HG02870 (cell line): ENCODE results near the gene C1R.
"Not testable (repeated sequence)": the region's sequence is repeated elsewhere in the genome, so short reads cannot be mapped to it uniquely, and the experiment has no call there.

Source experiments
- ATAC-seq: cut with Tn5 transposase; IDR thresholded peaks from one replicate; pipeline ENCODE4 v1.9.1; 2021; ENCODE audit warnings: mild to moderate bottlenecking, moderate library complexity; ENCODE audit not compliant: unreplicated experiment

C1R gene

DNA sequence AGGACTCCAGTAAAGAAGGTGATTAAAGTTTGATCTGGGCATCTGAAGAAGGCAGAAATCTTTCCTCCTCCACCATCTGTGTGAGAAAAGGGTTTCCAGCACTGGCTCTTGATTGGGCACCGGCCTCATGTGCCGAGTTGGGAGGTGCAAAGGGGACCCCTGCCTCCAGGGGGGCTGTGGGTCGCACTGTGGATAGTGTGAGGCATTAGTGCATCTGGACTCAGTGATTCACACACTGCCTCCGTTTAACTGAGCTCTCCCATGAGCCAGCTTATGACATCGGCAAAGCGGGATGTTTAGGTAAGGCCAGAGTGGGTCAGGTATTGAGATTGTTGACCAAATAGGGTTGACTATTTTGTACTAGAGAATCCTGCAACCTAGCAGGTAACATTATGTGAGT is 22.9 kb downstream of the C1R start:
- no peak for ATAC-seq

DNA sequence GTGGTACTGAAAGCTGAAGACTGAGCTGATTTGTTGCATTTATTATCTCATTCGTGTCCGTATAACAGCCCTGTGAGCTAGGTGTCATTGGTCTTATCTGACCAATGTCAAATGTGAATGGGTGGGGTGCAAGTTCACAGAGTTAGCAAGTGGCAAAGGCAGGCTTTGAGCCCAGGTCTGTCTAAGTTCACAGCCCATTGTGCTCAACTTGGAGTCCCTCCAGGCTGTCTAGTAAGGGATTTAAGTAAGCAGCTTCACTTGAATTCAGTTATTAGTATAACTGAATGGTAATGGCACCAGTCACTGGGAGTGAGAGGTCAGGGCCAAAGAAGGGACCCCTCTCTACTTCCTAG is 23.3 kb downstream of the C1R start:
- no peak for ATAC-seq

DNA sequence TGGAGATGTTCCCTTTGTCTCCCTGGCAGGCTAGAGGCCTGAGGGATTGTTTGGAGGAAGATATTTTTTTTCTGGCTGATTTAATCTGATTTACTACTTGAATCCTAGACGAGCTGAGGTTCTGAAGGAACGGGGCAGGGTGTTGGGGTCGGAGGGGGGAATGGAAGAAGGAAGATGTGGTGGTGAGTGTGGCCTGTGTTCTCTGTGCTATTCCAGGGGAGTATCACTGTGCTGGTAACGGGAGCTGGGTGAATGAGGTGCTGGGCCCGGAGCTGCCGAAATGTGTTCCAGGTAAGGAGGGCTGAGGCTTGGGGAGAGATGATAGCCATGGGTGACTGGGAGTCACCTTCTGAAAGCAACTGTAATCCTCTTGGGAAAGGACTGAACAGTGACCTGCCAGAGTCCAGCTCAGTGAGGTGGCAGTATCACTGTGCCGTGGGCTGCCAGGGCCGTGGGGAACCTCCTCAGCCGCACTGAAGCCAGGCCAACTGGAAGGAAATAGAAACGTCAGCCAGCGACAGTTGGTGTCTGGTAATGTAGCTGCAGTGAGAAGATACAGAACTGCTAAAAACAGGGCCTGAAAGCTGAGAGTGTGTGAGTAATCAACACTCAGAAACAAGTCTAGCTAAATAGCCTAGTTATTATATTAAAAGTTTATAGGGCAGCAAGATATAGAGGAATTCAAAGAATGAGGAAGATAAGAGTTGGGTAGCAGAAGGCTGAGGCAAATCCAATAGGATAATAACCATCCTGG is 23.8 kb downstream of the C1R start:
- ATAC-seq = no peak

DNA sequence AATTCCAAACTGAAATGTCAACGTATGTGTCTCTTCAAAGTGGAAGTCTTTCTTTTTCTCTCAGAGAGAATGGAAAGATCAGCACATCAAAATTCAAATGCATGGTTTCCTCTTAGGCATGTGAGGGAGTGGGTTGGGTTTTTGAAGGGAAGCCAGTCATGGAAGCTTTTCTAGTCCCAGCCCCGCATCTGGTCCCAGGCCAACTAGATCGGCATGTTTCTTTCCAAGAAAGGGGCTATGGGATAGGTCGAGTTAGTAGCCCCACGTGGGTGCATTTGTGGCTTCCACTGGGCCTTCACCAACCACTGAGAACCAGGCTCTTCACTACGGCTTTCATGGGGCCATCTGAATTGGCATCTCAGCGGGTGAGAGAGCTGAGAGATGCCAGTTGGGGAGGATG is 25.1 kb downstream of the C1R start:
- no peak for ATAC-seq

DNA sequence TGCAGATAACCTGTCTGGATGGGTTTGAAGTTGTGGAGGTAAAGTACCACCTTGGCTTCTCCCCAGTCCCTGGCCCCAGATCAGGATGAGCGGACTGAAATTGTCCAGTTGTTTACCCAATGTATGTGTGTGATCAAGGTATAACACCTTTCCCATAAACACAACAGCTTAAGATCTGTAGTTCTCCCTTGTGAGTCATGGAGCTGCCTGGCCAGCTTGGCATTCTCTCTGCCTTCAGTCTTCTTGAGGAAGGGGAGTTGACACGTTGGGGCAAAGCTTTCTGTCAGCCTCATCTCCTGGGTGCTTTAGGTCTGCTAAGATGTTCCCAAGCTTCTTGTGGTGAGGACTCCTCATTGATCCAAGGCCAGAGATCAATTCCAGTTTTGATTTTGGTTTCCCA is 25.6 kb downstream of the C1R start:
- no peak for ATAC-seq

DNA sequence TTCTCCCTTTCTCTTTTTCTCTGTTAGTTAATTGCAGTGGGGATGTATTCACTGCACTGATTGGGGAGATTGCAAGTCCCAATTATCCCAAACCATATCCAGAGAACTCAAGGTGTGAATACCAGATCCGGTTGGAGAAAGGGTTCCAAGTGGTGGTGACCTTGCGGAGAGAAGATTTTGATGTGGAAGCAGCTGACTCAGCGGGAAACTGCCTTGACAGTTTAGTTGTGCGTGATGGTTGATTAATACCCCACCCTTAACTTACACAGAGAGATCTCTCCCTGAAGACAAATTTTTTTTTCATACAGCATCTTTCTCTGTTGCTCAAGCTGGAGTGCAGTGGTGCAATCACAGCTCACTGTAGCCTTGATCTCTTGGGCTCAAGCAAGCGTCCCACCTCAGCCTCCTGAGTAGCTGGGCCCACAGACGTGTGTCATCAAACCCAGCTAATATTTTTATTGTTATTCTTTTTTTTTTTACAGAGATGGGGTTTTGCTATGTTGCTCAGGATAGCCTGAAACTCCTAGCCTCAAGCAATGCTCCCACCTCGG is 27.1 kb downstream of the C1R start:
- no peak for ATAC-seq

DNA sequence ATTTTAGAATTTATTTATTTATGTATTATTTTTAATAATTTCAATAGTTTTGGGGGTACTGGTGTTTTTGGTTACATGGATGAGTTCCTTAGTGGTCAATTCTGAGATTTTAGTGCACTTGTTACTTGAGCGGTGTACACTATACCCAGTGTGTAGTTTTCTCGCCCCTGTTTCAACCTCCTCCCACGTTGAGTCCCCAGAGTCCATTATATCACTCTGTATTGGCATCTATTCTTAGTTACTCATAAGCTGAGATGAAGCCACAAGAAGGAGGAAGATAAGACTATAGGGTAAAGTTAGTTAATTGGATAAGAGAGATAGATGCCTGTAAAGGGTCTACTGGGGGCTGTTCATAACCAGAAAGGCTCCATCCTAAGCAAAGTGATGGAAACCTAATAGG is 27.7 kb downstream of the C1R start:
- no peak for ATAC-seq

DNA sequence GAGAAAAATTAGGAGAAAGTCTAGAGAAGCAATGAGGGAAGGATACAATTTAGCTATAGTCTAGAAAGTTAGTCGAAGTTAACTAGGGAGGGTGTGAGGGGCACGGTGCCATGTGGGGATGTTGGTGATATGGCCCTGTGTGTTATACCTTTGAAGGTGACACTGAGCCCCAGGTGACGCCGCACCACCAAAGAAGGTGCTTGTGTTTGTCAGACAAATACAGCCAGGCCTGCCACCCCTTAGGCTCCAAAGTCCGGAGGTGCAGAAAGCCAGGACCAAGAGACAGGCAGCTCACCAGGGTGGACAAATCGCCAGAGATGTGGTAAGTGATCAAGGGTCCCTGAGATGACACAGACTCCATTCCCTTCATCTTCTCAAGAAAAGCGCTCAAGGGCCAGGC is 30.6 kb downstream of the C1R start:
- no peak for ATAC-seq

DNA sequence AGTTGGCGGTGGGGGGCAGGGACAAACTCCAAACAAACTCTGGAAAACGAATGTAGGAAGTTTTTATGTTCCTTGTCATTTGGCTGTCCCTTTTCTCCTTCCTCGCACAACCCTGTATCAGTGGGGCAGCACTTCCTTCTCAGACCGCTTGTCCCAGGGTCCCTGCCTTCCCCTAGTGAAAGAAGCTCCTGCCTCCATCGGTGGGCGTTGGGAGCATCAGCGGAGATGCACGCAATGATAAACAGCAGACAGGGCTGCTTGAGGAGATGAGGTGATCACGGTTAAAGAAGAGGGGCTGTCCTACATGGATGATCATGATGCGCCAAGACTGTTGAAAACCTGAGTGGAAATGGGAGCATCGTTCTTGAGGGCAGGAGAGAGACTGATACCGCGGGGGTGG is 31.1 kb downstream of the C1R start:
- no peak for ATAC-seq

DNA sequence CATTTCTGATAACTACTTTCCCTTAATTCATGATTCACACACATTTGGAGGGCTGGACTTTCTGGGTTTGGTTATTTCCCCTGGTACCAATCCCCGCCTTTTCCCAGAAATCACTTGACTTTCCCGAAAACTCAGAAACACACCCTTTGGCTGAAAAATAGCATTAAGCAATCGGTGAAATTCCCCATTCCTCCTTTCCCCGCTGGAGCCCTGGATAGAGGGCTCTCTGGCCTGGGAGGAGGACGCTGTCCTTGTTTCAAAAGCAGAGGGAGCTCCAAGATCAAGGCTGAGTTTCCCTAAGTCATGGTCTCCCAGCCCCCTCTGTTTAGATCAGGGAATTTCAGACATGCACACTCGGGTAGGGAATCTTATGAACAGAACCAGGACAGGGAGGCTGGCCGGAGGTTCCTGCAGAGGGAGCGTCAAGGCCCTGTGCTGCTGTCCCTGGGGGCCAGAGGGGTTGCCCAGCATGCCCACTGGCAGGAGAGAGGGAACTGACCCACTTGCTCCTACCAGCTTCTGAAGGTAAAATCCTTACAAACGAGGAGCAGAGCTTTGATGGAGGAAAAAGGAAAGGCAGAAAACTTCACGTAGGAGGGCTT is 31.8 kb downstream of the C1R start, which contains the start of gene C1S:
Gene C1S (plus strand): TSS at position 366 of the 602 bp plus-strand sequence. CDS start 1,195 bp downstream, outside the sequence.
- ATAC-seq = no peak

DNA sequence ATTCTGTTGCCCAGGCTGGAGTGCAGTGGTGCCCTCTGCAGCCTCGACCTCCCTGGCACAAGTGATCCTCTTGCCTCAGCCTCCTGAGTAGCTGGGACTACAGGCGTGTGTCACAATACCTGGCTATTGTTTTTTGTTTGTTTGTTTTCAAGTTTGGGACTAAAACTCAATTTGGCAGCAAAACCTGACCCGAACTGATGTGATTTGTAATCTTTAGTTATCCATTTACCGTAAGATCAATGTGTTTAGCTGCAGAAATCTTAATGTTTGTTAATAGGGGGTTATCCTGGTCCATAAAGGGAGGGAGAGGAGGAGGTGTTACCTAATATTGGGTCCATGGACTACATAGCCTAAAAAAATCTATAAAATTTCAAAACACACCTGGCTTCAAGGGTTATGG is 32.5 kb downstream of the C1R start:
- ATAC-seq = no peak

DNA sequence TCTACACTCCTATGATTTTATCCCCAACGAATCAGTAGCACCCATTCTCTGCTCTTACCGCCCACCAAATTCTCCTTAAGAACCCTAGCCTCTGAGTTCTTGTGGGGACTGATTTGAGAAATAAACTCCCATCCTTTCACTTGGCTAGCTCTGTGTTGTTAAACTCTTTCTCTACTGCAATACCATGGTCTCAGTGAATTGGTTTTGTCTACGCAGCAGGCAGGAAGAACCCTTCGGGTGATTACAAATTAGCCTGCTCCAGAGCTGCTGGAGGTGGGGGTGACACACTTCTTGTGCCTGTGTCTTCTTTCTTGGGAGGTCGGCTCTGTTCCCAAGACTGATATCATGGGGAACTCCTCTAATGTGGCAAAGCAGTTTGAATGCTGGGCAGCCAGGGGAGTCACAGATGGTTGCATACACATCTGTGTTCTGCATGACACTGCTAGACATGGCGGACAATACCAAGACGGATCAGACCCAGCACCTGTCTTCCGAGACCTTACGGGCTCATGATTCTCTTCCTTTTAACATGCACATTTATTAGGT is 33.3 kb downstream of the C1R start:
- no peak for ATAC-seq

DNA sequence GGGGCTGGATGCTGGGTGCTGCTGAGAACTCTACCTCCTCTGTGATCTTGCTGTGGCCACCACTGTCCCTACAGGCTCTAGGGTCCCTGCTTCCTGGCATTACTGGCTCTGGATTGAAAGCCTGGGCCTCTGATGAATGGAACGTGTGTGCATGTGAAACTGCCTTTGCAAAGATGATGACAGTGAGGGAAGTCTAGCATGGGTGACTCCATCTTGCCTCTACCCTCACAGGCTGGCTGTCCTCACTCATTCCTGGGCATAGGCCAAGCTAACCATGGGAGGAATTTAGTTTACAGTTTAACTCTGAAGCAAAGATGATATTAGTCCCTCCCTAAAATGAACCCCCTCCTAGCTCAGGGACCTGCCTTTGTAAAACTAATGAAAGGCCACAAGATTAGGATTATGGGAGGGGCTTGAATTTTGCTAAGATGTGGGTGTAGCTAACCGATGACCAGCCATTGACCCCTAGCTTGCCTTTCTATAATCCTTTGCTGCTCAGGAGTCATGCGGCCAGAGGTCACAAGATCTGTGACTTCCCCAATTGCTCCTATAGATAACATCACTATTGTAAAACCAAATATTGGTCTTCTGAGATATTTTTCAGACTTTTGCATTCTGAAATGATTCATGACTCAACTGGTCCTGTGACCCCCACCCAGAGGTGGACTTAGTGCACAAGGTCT is 33.9 kb downstream of the C1R start:
- no peak for ATAC-seq

DNA sequence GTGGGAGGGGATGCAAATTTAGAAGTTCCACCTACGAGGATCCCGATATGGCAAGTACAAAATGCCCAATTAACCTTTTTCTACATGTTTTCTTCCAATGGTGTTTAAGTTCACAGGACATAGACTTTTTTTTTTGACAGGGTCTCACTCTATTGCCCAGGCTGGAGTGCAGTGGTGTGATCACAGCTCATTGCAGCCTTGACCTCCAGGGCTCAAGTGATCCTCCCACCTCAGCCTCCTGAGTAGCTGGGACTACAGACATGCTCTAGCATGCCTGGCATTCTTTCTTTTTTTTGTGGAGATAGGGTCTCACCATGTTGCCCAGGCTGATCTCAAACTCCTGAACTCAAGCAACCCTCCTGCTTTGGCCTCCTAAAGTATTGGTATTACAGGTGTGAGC is 36.5 kb downstream of the C1R start:
- not testable (repeated sequence) for ATAC-seq

DNA sequence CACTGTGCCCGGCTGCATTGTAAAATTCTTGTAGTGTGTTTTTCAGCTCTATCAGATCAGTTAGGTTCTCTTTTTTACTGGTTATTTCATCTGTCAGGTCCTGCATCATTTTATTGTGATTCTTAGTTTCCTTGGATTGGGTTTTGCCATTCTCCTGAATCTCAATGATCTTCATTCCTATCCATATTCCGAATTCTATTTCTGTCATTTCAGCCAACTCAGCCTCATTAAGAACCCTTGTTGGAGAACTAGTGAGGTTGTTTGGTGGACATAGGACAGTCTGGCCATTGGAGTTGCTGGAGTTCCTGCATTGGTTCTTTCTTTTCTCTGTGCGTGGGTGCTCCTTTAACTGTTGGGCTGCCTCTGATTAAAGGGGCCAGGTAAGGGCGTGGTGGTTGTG is 37.3 kb downstream of the C1R start:
- ATAC-seq = no peak

DNA sequence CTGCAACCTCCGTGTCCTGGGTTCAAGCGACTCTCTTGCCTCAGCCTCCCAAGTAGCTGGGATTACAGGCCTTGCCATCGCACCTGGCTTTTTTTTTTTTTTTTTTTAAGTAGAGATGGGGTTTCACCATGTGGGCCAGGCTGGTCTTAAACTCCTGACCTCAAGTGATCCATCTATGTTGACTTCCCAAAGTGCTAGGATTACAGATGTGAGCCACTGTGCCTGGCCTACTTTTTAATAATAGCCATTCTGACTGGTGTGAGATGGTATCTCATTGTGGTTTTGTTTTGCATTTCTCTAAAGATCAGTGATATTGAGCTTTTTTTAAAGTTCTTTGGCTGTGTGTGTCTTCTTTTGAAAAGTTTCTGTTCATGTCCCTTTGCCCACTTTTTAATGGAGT is 42.3 kb downstream of the C1R start:
- not testable (repeated sequence) for ATAC-seq

DNA sequence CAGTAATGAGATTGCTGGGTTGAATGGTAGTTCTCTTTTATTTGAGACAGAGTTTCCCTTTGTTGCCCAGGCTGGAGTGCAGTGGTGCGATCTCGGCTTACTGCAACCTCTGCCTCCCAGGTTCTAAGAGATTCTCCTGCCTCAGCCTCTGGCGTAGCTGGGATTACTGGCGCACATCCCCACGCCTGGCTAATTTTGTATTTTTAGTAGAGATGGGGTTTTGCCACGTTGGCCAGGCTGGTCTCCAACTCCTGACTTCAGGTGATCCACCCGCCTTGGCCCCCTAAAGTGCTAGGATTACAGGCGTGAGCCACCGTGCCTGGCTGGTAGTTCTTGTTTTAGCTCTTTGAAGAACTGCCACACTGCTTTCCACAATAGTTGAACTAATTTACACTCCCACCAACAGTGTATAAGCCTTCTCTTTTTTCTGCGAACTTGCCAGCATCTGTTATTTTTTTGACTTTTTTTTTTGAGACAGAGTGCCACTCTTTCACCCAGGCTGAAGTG is 42.7 kb downstream of the C1R start:
- not testable (repeated sequence) for ATAC-seq

DNA sequence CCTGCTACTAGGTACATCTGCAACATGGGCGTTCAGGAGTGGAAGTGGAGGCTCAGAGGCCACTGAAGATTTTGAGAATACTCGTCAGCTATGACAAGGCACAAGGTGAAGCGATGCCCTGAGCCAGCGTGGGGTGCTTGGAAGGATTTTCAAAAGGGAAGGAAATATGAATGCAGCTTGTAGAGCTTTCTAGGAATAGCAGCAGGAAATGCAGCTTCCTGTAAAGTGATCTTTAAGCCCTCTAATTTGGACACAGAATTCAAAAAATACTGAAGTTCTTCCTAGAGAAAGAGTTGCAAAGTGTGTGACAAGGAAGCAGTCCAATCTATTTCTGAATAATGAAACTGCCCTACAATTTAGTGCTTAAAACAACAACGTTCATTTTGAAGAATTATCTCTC is 44.9 kb downstream of the C1R start:
- no peak for ATAC-seq

DNA sequence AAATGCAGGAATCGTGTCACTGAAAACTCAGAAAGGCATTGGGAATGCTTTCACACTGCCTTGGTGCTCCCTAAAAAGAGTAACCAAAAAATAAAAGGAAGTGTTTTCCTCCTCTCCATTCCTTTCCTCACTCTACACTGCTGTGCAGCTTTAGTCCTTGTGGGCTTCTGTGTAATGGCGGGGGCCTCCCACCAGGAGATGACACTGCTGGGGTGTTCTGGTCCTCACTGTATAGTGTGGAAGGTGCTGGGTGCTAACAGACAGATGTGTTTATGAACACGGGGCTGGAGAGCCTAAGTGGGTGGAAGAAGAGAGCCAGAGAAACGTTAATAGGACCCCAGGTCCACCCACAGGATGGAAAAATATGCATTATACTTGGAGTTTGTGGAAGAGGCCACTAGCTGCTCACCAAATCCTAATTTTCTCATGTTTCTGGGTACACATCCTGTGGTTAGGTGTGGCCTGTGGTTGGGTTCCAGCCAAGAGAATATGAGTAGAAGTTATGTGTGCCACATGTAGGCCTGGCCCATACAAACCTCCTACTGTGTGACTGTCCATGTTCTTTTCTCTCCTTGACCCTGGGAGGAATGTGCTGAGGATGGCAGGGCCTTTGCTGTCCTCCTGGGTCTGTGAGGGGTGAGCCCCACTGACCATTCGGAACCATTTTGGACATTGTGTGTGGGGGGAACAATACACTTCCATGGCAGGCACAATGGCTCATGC is 45.7 kb downstream of the C1R start:
- no peak for ATAC-seq

DNA sequence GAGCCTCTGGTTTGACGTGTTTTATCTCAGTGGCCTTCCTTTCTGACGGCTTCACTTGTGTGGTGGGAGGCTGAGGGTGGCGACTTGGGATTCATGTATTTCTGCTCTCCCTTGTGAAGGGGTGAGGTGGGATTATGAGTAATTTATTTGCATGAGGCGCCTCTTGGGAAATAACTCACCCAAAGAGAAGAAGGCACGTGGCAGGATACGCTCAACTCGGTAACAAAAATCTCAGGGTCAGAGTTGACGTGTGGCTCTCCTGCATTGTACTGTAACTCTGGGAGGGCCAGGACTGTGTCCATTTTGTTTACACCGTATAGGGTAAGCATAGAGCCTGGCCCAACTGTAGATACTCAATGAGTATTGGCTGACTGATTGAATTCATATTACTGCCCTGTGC is 46.3 kb downstream of the C1R start:
- no peak for ATAC-seq

DNA sequence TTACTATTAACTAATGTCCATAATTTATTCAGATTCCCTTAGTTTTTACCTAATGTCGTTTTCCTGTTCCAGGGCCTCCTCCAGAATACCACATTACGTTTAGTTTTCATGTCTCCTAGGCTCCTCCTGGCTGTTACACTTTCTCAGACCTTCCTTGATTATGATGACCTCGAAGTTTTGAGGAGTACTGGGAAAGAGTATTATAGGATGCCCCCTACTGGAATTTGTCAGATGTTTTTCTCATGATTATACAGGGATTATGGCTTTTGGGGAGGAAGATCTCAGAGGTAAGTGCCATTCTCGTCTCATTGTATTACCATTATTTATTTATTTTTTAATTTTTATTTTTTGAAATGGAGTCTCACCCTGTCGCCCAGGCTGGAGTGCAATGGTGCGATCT is 49.4 kb downstream of the C1R start:
- ATAC-seq = no peak
